Measurements from ENCODE around the gene PSD4.

PSD4 gene

GRCh38 chr2:113240915-113241911 is 67.4 kb downstream of the PSD4 start:
- peak; percentile 96 for DNase-seq

- DNase-seq = no peak
Measured at GRCh38 chr2:113242327-113242726, 68.6 kb downstream of the PSD4 start.

- DNase-seq = no peak
Measured at GRCh38 chr2:113245276-113245711, 71.5 kb downstream of the PSD4 start.

- no peak for DNase-seq
Measured at GRCh38 chr2:113246606-113247005, 72.8 kb downstream of the PSD4 start.

DNA sequence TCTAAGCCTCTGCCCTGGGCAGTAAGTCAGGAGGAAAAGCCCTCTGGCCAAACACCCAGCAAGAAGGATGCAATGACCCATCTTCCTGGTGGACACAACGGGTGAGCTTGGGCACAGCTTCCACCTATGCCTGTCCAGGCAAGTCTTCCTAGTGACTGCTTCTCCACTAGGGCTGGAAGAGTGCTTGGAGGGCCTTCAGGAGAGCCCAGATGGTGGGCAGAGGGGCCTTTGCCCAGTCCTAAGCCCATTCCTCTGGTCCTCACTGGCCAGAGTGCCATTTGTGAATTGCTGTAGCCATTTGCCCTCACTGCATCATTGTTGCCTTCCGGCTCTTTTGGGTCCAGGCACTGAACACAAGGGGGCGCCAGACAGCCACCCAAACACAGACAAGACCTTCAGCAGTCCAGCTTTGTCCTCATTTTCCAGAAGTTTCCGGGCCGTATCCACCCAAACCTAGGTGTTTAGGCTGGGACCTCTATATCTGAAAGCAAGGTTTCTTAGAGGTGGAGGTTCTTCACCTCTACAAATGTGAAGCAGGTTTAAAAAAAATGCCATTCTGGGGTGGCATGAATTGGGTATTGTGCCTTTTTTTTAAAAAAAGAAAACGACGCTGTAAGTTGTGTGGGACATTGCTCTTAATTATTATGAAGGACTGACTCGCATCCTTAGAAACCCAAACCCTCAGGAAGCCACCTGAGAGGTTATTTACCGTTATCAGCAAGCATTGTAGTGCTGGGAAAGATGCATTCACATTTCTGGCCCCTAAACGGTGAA is 75.4 kb downstream of the PSD4 start:
- peak; percentile 70 for DNase-seq

DNA sequence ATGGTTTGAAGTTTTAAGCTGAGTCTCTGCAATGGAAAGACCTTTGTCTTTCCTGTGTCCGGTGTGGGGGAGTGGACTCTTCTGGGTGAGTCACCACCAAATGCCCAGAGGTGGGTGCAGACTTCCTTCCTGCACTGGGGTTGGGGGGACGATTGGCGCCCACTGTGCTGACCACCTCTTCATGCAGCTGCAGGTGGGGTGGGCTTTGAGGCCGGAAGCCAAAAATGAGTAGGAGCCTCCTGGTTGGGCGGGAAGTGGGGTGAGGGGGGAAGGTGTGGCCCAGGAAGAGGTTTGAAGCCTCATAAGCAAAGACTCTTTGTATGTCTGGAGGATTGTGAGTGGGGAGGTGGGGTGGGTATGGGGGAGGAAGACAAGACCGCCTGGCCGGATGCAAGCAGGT is 77.3 kb downstream of the PSD4 start:
- DNase-seq = no peak

DNA sequence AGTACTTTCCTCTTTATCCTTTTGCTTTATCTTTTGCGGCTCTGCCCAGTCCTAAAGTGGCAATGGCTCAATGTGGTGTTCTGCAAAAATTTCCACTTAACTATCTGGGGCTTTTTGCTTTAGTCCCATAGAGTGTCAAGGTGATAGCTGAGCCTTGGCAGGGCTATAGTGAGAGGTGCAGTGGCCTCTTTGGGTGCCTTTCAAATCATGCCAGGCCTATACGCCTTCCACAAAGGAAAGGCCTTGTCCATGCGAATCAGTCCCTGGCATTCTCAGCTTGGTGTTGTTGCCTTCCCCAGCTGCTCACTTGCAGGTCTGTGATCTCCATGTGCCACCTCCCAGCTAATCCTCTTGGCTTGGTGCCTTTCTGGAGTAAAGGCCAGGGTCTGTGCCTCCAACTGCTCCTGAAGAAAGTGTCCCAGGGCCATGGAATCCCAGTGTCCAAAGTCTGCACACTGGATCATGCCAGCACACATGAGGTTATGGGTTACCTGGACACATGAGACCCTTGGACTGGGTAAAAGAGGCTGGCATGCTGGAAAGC is 78.3 kb downstream of the PSD4 start:
- DNase-seq = no peak

DNA sequence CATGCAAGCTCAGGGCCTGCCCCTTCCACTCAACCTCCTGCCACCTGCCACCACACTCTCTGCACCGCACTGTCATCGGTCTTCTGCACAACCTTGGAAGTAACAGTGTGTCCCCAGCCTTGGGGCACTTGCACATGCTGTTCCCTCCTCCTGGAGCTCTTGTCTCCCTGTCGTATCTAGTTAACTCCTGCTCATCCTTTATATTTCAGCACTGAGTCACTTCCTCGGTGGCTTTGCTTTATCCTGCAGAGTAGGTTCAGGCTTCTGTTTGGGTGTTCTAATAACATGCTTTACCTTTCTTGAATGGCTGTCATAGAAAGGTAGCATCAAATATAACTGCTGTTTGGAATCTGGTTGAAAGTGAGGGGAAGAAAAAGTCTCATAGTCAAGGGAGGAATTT is 79.7 kb downstream of the PSD4 start:
- DNase-seq = no peak

GRCh38 chr2:113255140-113256070 is 81.6 kb downstream of the PSD4 start:
- peak; percentile 14 for DNase-seq

- peak; percentile 38 for DNase-seq
Measured at GRCh38 chr2:113257516-113258264, 83.9 kb downstream of the PSD4 start.

DNA sequence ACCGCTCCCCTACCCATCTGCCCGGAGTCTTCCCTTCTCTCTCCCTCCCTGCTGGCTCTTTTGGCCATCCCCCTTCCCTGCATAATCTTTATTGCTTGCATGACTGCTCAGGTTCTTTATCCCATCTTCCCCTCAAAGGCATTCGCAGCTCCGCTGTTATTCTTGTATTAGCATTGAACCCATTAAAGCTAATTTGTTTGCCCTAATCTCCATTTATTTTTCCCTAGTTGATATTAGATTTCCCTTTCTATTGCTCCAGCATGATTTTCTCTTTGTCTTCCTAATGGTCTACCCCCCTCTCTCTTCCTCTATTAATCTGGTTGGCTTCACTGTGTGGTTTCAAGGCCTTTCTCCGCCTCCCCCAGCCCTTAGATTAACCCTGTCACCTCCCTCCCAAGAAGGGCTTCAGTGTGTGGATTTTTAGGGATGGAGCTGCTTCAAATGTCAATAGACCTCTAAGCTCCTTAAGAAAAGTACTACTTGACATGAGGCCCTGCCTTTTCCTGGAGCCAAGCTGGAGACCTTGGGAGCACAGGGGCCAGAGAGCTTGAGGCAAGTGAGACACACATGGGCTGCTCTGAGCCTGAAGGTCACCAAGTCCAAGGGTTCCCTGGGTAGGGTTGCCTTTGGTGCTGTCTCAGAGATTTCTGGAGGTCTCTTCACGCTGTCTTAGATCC is 84.8 kb downstream of the PSD4 start:
- no peak for DNase-seq

All from fibroblast of skin of right quadriceps (primary cell).